Mammary epithelial cell (primary cell): ENCODE measurements around the gene SSBP2.

Experiments
- CTCF ChIP-seq, 2 donors: IDR thresholded peaks in 1 of 2; conservative IDR thresholded peaks in 1 of 2; 2 replicates each; pipeline ENCODE4 v1.5.1; 2011 to 2012; ENCODE audit warnings: inconsistent platforms in 2 of 2, low read length in 2 of 2, mild to moderate bottlenecking in 2 of 2, control low read depth in 1 of 2, low read depth in 1 of 2; ENCODE audit not compliant: insufficient read depth in 1 of 2; ENCODE audit errors: extremely low read depth in 1 of 2
- EZH2 ChIP-seq: IDR thresholded peaks from 2 replicates; pipeline ENCODE4 v1.6.1; 2012; ENCODE audit warnings: low read length, inconsistent platforms, borderline replicate concordance

GRCh38 chr5:81534441-81534840 is 216.5 kb downstream of the SSBP2 start:
- TF ChIP-seq EZH2, result no peak
- no peak for TF ChIP-seq CTCF (conservative IDR thresholded peaks at IDR 0.05 in 1 of 2, IDR thresholded peaks at IDR 0.05 in 1 of 2; ENCODE audit: extremely low read depth in 1 of 2, insufficient read depth in 1 of 2, low read depth in 1 of 2, low read length in 2 of 2)
